Body of pancreas (tissue), 4 donors: ENCODE results near the gene AFM.

Experiments used
- CTCF ChIP-seq, 7 experiments: fragments of 450-650 bp in 4 of 7; fragments of 200-600 bp in 3 of 7; sonication (generic) in 3 of 7; IDR thresholded peaks; one replicate each; pipeline ENCODE4 v1.5.1; 2016 to 2019; ENCODE audit warnings: antibody characterized with exemption in 7 of 7
- POLR2A ChIP-seq, 3 donors: fragments of 450-650 bp; IDR thresholded peaks; one replicate each; pipeline ENCODE4 v1.6.1; 2016; ENCODE audit warnings: antibody characterized with exemption in 3 of 3, mild to moderate bottlenecking in 2 of 3

GRCh38 chr4:73485085-73485484 lies 3.5 kb downstream of the AFM start:
- TF ChIP-seq POLR2A (IDR thresholded peaks at IDR 0.05) (no peak), CTCF (IDR thresholded peaks at IDR 0.05) (no peak)
